GM18507 (cell line): Measurements from ENCODE around the gene TMED6.

Source experiments
- DNase-seq: peaks from one replicate; pipeline ENCODE4 v3.0.0; 2011; ENCODE audit warnings: low read depth; ENCODE audit not compliant: insufficient read length; ENCODE audit errors: extremely low spot score
- FAIRE-seq: peaks from 2 replicates; lab custom pipeline; 2011; peaks lifted over from hg19 to GRCh38; lab: Jason Lieb, UNC

Gene TMED6

GRCh38 chr16:69326172-69326873 is 25.3 kb downstream of the TMED6 start:
- FAIRE-seq (no peak), DNase-seq (no peak)

DNA sequence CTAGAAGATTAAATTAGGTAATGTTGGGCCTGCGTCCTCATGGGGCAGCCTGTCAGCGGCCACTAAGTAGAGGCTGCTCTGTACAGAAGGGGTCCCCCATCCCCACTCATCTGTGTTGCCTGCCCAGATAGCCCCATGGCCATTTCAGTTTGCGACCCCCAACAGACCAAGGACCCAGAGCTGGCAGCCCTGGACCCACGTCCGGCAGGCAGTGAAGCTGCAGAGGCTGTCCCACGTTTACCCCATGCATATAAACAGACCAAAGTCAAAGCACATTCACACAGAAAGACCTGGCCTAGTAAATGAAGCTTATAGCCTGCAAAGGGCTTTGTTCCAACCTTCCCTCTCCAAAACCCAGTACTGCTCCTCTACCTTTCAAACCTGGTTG is 25.8 kb downstream of the TMED6 start:
- DNase-seq (no peak), FAIRE-seq (no peak)

GRCh38 chr16:69324585-69325253 is 26.9 kb downstream of the TMED6 start:
- DNase-seq (no peak), FAIRE-seq (no peak)

DNA sequence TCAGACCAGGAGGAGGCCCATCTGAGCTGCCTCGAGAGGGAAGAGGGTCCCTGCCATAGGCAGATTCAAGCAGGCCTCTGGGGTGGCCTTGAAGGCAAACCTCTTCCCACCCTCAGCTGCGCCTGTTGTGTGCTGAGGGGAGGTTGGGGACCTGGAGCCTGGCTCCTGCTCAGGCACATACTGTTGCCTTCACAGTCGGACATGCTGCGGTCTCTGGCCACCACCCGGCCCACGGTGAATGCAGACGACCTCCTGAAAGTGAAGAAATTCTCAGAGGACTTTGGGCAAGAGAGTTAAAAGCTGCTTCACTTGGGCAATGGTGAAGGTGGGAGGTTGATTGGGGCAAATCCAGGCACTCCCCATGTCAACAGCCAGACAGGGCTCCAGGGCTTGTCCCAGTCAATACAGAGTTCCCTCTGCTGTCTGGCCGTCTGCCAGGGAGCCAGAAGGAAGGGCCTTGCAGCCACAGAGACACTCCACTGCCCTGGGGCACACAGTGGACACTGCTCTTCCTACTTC is 27.5 kb downstream of the TMED6 start:
- no peak for DNase-seq
- FAIRE-seq: no peak

GRCh38 chr16:69323415-69323814 is 28.2 kb downstream of the TMED6 start:
- FAIRE-seq (no peak), DNase-seq (no peak)

- DNase-seq (no peak), FAIRE-seq (no peak)
Measured at GRCh38 chr16:69322343-69322742, 29.2 kb downstream of the TMED6 start.

DNA sequence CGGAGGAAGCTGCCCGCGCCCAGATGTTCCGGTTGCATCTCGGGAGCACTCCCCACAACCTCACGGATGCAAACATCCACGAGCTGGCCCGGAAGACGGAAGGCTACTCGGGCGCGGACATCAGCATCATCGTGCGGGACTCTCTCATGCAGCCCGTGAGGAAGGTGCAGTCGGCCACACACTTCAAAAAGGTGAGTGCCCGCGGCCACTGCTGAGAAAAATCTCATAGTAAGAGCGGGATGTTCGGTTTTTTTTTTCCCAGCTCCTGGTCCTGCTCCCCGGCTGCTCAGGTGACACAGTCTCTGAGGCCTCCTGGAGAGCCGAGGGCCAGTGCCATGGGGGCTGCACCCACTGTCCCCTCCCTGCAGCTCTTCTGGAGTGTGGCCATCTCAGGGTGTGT is 30.5 kb downstream of the TMED6 start:
- no peak for DNase-seq
- FAIRE-seq: no peak

- FAIRE-seq: no peak
Measured at GRCh38 chr16:69320740-69321073, 30.9 kb downstream of the TMED6 start.

GRCh38 chr16:69319826-69320739 is 31.5 kb downstream of the TMED6 start:
- FAIRE-seq (no peak), DNase-seq (no peak)

More at GRCh38 chr16:69320740-69321073, 30.9 kb downstream of the TMED6 start:
- DNase-seq: no peak

DNA sequence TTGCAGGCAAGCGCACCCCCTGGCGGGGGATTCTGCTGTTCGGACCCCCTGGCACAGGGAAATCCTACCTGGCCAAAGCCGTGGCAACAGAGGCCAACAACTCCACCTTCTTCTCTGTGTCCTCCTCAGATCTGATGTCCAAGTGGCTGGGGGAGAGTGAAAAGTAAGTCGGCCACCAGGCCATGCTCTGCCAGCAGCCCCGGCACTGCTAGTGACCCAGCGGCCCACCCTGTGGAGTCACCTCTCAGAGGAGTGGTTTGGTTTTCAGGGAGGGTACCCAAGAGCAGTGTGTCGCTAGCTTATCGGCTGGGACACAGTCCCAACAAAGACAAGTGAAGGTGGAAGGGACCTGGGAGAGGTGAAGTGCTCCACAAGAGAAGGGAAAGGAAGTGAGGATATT is 32.2 kb downstream of the TMED6 start:
- DNase-seq (no peak), FAIRE-seq (no peak)

GRCh38 chr16:69318911-69319289 is 32.7 kb downstream of the TMED6 start:
- no peak for FAIRE-seq

GRCh38 chr16:69318177-69318910 is 33.2 kb downstream of the TMED6 start:
- FAIRE-seq (no peak), DNase-seq (no peak)

More at GRCh38 chr16:69318911-69319289, 32.7 kb downstream of the TMED6 start:
- DNase-seq: no peak

DNA sequence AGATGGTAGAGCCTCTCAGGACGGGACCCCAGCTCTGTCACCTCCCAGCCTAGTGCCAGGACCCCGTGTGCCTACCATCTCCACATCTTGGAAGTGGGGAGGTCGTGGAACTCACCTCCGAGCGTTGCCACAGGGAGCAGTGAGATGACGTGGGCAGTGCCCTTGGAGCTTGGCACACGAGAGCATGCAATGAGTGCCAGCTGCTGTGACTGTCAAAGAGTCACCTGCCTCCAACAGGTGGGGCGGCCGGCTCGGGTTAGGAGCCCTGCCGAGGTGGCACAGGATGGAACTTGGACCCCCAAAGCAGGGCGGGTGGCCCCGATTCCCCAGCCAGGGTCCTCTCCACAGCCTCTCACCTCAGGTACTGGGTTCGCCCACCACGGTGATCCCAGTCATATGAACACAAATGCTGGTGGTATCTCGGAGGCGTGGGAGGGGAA is 35.0 kb downstream of the TMED6 start:
- FAIRE-seq (no peak), DNase-seq (no peak)

GRCh38 chr16:69315486-69316311 is 35.9 kb downstream of the TMED6 start:
- no peak for FAIRE-seq

GRCh38 chr16:69314534-69314933 is 37.1 kb downstream of the TMED6 start:
- DNase-seq (no peak), FAIRE-seq (no peak)

More at GRCh38 chr16:69315486-69316311, 35.9 kb downstream of the TMED6 start:
- no peak for DNase-seq

GRCh38 chr16:69313469-69313868 is 38.1 kb downstream of the TMED6 start:
- DNase-seq (no peak), FAIRE-seq (no peak)

- FAIRE-seq (peak; percentile 53), DNase-seq (peak; percentile 30)
Measured at GRCh38 chr16:69311533-69312387, 39.8 kb downstream of the TMED6 start.
